Mammary epithelial cell (primary cell): Measurements from ENCODE around the gene EXT2.

Experiments
- EZH2 ChIP-seq: IDR thresholded peaks from 2 replicates; pipeline ENCODE4 v1.6.1; 2012; ENCODE audit warnings: low read length, inconsistent platforms, borderline replicate concordance
- TF ChIP-seq, protein P1 (sequence below), 2 donors: IDR thresholded peaks in 1 of 2; conservative IDR thresholded peaks in 1 of 2; 2 replicates each; pipeline ENCODE4 v1.5.1; 2011 to 2012; ENCODE audit warnings: inconsistent platforms in 2 of 2, low read length in 2 of 2, mild to moderate bottlenecking in 2 of 2, control low read depth in 1 of 2, low read depth in 1 of 2; ENCODE audit not compliant: insufficient read depth in 1 of 2; ENCODE audit errors: extremely low read depth in 1 of 2

DNA sequence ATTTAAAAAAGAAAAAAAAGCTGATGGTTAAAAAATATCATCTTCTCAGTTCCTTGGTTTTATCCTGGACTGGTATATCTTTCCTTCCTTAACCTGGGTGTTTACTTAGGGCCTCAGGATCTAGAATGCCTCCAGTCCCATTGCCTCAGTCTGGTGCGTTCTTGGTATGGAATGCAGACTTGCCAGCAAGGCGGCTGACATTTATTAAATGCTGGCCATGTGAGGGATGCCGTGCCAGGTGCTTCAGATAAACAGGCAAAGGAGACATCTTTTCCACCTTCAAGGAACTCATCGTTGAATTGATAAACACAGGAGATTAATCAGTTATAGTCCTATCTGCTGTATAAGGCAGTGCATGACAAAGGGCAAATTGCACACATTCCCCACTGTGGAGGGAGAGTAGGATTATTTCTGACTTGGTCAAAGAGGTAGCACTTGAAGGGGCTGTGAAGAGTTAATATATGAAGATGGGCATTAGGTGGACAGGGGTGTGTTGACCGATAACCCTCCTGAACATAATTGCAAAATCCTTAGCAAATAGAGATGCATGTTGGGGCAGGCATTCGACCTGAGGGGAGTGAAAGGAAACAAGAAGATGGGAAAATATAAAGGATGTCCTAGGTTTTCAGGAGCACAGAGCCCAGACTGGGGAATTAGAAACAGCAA lies 160.1 kb downstream of the EXT2 start:
- TF ChIP-seq, protein P1, sequence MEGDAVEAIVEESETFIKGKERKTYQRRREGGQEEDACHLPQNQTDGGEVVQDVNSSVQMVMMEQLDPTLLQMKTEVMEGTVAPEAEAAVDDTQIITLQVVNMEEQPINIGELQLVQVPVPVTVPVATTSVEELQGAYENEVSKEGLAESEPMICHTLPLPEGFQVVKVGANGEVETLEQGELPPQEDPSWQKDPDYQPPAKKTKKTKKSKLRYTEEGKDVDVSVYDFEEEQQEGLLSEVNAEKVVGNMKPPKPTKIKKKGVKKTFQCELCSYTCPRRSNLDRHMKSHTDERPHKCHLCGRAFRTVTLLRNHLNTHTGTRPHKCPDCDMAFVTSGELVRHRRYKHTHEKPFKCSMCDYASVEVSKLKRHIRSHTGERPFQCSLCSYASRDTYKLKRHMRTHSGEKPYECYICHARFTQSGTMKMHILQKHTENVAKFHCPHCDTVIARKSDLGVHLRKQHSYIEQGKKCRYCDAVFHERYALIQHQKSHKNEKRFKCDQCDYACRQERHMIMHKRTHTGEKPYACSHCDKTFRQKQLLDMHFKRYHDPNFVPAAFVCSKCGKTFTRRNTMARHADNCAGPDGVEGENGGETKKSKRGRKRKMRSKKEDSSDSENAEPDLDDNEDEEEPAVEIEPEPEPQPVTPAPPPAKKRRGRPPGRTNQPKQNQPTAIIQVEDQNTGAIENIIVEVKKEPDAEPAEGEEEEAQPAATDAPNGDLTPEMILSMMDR (conservative IDR thresholded peaks at IDR 0.05 in 1 of 2, IDR thresholded peaks at IDR 0.05 in 1 of 2; ENCODE audit: extremely low read depth in 1 of 2, insufficient read depth in 1 of 2, low read depth in 1 of 2, low read length in 2 of 2), result no peak
- no peak for TF ChIP-seq EZH2
